Prostate gland (tissue), 2 donors: ENCODE results near the gene GAN. TPM values are rescaled to one million over a fixed set of nuclear protein-coding genes. Genes with fewer than 3 reads are reported as not detected.
"Not testable (repeated sequence)": the region's sequence is repeated elsewhere in the genome, so short reads cannot be mapped to it uniquely, and the experiment has no call there.

Experiments
- DNase-seq: peaks from one replicate; pipeline ENCODE4 v3.0.0-alpha.2; 2019; ENCODE audit warnings: low spot score
- H3K27ac ChIP-seq, 2 donors: fragments of 200-600 bp; sonication (generic); 2 replicates each; pipeline ENCODE4 v1.5.1; 2017 to 2019
- H3K27me3 ChIP-seq: fragments of 200-600 bp; sonication (generic); replicated peaks from 2 replicates; pipeline ENCODE4 v1.5.1; 2019; ENCODE audit not compliant: insufficient read depth
- H3K36me3 ChIP-seq, 2 donors: fragments of 200-600 bp; sonication (generic); 1 replicate in 1 of 2; 2 replicates in 1 of 2; pipeline versions ENCODE4 v1.5.1 to v1.8.1; 2017 to 2019
- H3K4me1 ChIP-seq: fragments of 200-600 bp; sonication (generic); replicated peaks from 2 replicates; pipeline ENCODE4 v1.5.1; 2019
- H3K4me3 ChIP-seq, 2 donors: fragments of 200-600 bp; sonication (generic); 2 replicates each; pipeline ENCODE4 v1.5.1; 2017 to 2019
- H3K9me3 ChIP-seq: fragments of 200-600 bp; sonication (generic); 2 replicates; pipeline ENCODE4 v1.5.1; 2017
- CTCF ChIP-seq, 4 experiments: fragments of 200-600 bp in 2 of 4; fragments of 450-650 bp in 2 of 4; sonication (generic) in 2 of 4; IDR thresholded peaks; 1 replicate in 3 of 4; 2 replicates in 1 of 4; pipeline ENCODE4 v1.5.1; 2016 to 2019; ENCODE audit warnings: antibody characterized with exemption in 4 of 4, mild to moderate bottlenecking in 2 of 4, moderate library complexity in 2 of 4
- POLR2A ChIP-seq: fragments of 450-650 bp; IDR thresholded peaks from one replicate; pipeline ENCODE4 v1.6.1; 2016; ENCODE audit warnings: antibody characterized with exemption, mild to moderate bottlenecking
- POLR2AphosphoS5 ChIP-seq: sonication (generic); formaldehyde crosslinking; IDR thresholded peaks from one replicate; pipeline ENCODE4 v1.6.1; 2017; ENCODE audit warnings: antibody characterized with exemption
- WGBS: methylation state at CpG from one replicate; pipeline ENCODE4 v1.1.5; 2018; 5-methylcytosine and 5-hydroxymethylcytosine counted together
- intact Hi-C: fragments of 100-400 bp; cut with DNase I; formaldehyde crosslinking; loops from one replicate; pipeline ENCODE4 v1.14.2; 2022
- total RNA-seq, 2 donors: library from RNA; depleted of rRNA; stranded (reverse); fragments of >200 nt; gene quantifications; one replicate each; pipeline ENCODE4 v1.1.0, GENCODE V29; 2016

GAN gene
- total RNA-seq, 2 donors from 2014 or later, result 8.2 to 10.1 TPM

GRCh38 chr16:81419806-81420205, 105.0 kb downstream of the GAN start:
- Histone ChIP-seq H3K4me3 (no peak overlapping the region), H3K4me1 (no peaks in the 10 kb centered on the region), H3K27ac (no peak overlapping the region), H3K9me3 (no peaks in the 10 kb centered on the region), H3K36me3 (no peaks in the 10 kb centered on the region), H3K27me3 (no peaks in the 10 kb centered on the region)
- WGBS, result 92% methylated on average over 9 of the region's 9 CpGs
- no peak for TF ChIP-seq POLR2AphosphoS5
- no peak for TF ChIP-seq CTCF (IDR thresholded peaks at IDR 0.05)
- TF ChIP-seq POLR2A, result no peak
- intact Hi-C loops, result no loop called here
- no peak for DNase-seq

GRCh38 chr16:81421126-81421525, 106.4 kb downstream of the GAN start:
- Histone ChIP-seq H3K27ac (no peak overlapping the region), H3K9me3 (no peaks in the 10 kb centered on the region), H3K36me3 (no peaks in the 10 kb centered on the region), H3K4me1 (no peaks in the 10 kb centered on the region), H3K27me3 (no peaks in the 10 kb centered on the region), H3K4me3 (no peak overlapping the region)
- 84% methylated on average over 2 of the region's 2 CpGs for WGBS
- intact Hi-C loops, result no loop called here
- no peak for DNase-seq
- TF ChIP-seq CTCF (IDR thresholded peaks at IDR 0.05), result no peak
- no peak for TF ChIP-seq POLR2A
- TF ChIP-seq POLR2AphosphoS5, result no peak

GRCh38 chr16:81421536-81421935, 106.8 kb downstream of the GAN start:
- DNase-seq, result no peak
- TF ChIP-seq POLR2AphosphoS5, result no peak
- no peak for TF ChIP-seq POLR2A
- TF ChIP-seq CTCF (IDR thresholded peaks at IDR 0.05), result no peak
- Histone ChIP-seq H3K36me3 (no peaks in the 10 kb centered on the region), H3K27ac (no peak overlapping the region), H3K4me3 (no peak overlapping the region), H3K4me1 (no peaks in the 10 kb centered on the region), H3K9me3 (no peaks in the 10 kb centered on the region), H3K27me3 (no peaks in the 10 kb centered on the region)
- 85% methylated on average over 11 of the region's 11 CpGs for WGBS
- intact Hi-C loops, result no loop called here

GRCh38 chr16:81422153-81422552, 107.4 kb downstream of the GAN start:
- H3K27me3 ChIP-seq, H3K27ac ChIP-seq, H3K4me1 ChIP-seq, H3K4me3 ChIP-seq, H3K36me3 ChIP-seq, intact Hi-C loops, H3K9me3 ChIP-seq, DNase-seq: not testable (repeated sequence)
- over 99% methylated on average over 7 of the region's 7 CpGs for WGBS

GRCh38 chr16:81424771-81425170, 110.0 kb downstream of the GAN start:
- TF ChIP-seq CTCF (IDR thresholded peaks at IDR 0.05) (peak in 1 of 4 experiments; percentile 5), POLR2AphosphoS5 (no peak), POLR2A (no peak)
- H3K36me3 ChIP-seq, result no peaks in the 10 kb centered on the region
- no peaks in the 10 kb centered on the region for H3K27me3 ChIP-seq
- WGBS, result 14% methylated on average over 1 of the region's 1 CpG
- H3K4me3 ChIP-seq, result no peak overlapping the region
- H3K9me3 ChIP-seq, result no peaks in the 10 kb centered on the region
- H3K4me1 ChIP-seq, result no peaks in the 10 kb centered on the region
- H3K27ac ChIP-seq, result no peak overlapping the region
- no peak for DNase-seq
- intact Hi-C loops, result no loop called here
